OCI-LY3 (cell line): ENCODE results near the gene BUD23.

Source experiments
- H2AFZ ChIP-seq: fragments of 200-600, 300-600 bp; shearing (Covaris generic); 2 replicates; pipeline ENCODE4 v1.6.0; 2014; ENCODE audit warnings: antibody characterized with exemption, low read depth, low read length
- H3K27ac ChIP-seq: fragments of 200-600, 300-600 bp; sonication (generic); 2 replicates; pipeline ENCODE4 v1.5.1; 2014; ENCODE audit warnings: mild to moderate bottlenecking, low read length, moderate library complexity, mixed read lengths
- H3K27me3 ChIP-seq: fragments of 200-600, 300-600 bp; sonication (generic); 2 replicates; pipeline ENCODE4 v1.6.1; 2014; ENCODE audit warnings: low read depth, low read length, mixed read lengths
- H3K36me3 ChIP-seq: fragments of 200-600, 300-600 bp; sonication (generic); replicated peaks from 2 replicates; pipeline ENCODE3; 2014; ENCODE audit warnings: low read depth, low read length, mixed read lengths
- H3K4me1 ChIP-seq: fragments of 300-600, 200-600 bp; sonication (generic); 2 replicates; pipeline ENCODE4 v1.6.1; 2014; ENCODE audit warnings: low read length, mixed read lengths
- H3K4me2 ChIP-seq: fragments of 200-600, 300-600 bp; sonication (generic); 2 replicates; pipeline ENCODE4 v1.6.1; 2014; ENCODE audit warnings: low read length, mixed read lengths
- H3K4me3 ChIP-seq: fragments of 300-600, 200-600 bp; sonication (generic); 2 replicates; pipeline ENCODE4 v1.5.1; 2014; ENCODE audit warnings: antibody characterized with exemption, mild to moderate bottlenecking, low read length, moderate library complexity
- H3K79me2 ChIP-seq: fragments of 300-600, 200-600 bp; shearing (Covaris generic); 2 replicates; pipeline ENCODE4 v1.6.1; 2014; ENCODE audit warnings: mild to moderate bottlenecking, low read length, mixed read lengths
- H3K9ac ChIP-seq: fragments of 300-600, 200-600 bp; shearing (Covaris generic); 2 replicates; pipeline ENCODE4 v1.6.0; 2014; ENCODE audit warnings: mild to moderate bottlenecking, low read length, moderate library complexity
- H3K9me3 ChIP-seq: fragments of 200-600, 300-600 bp; shearing (Covaris generic); 2 replicates; pipeline ENCODE4 v1.6.1; 2014; ENCODE audit warnings: low read length, mixed read lengths; ENCODE audit not compliant: insufficient read depth
- H4K20me1 ChIP-seq: fragments of 200-600, 300-600 bp; sonication (generic); 2 replicates; pipeline ENCODE4 v1.6.1; 2016; ENCODE audit warnings: low read length, mixed read lengths; ENCODE audit not compliant: insufficient read depth
- EZH2phosphoT487 ChIP-seq: fragments of 200-600 bp; shearing (Covaris generic); IDR thresholded peaks from 2 replicates; pipeline ENCODE4 v1.6.1; 2018; ENCODE audit warnings: antibody characterized with exemption, mixed run types, low read depth
- TF ChIP-seq, protein P1 (sequence below): fragments of 200-600, 300-600 bp; sonication (generic); IDR thresholded peaks from 2 replicates; pipeline ENCODE4 v1.5.1; 2014; ENCODE audit warnings: antibody characterized with exemption, low read length, low read depth

BUD23 gene

DNA sequence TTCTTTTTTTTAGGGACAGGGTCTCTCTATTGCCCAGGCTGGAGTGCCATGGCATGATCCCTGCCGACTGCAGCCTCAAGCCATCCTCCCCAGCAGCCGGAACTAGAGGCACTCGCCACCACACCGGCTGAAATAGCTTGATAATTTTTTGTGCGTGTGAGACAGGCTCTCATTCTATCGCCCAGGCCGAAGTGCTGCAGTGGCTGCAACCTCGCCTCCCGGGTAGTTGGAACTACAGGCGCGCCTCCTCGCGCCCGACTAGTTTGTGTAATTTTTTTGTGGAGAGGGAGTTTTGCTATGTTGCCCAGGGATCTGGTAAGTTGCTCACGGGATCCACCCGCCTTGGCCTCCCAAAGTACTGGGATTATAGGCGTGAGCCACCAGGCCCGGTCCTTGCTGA, 1.9 kb downstream of the BUD23 start:
- no peak overlapping the region for H3K4me3 ChIP-seq
- H3K9ac ChIP-seq: no peak overlapping the region
- H3K9me3 ChIP-seq: no peaks in the 10 kb centered on the region
- H3K27me3 ChIP-seq: no peaks in the 10 kb centered on the region
- no peak for TF ChIP-seq EZH2phosphoT487
- TF ChIP-seq, protein P1, sequence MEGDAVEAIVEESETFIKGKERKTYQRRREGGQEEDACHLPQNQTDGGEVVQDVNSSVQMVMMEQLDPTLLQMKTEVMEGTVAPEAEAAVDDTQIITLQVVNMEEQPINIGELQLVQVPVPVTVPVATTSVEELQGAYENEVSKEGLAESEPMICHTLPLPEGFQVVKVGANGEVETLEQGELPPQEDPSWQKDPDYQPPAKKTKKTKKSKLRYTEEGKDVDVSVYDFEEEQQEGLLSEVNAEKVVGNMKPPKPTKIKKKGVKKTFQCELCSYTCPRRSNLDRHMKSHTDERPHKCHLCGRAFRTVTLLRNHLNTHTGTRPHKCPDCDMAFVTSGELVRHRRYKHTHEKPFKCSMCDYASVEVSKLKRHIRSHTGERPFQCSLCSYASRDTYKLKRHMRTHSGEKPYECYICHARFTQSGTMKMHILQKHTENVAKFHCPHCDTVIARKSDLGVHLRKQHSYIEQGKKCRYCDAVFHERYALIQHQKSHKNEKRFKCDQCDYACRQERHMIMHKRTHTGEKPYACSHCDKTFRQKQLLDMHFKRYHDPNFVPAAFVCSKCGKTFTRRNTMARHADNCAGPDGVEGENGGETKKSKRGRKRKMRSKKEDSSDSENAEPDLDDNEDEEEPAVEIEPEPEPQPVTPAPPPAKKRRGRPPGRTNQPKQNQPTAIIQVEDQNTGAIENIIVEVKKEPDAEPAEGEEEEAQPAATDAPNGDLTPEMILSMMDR: no peak
- peaks cover 94% of the 10 kb centered on the region for H3K79me2 ChIP-seq
- H3K4me1 ChIP-seq: peaks cover 23% of the 10 kb centered on the region
- no peak overlapping the region for H2AFZ ChIP-seq
- no peak overlapping the region for H3K27ac ChIP-seq
- peaks cover 34% of the 10 kb centered on the region for H3K36me3 ChIP-seq
- peaks cover 4% of the 10 kb centered on the region; the same call in 1 of the 2 replicates for H4K20me1 ChIP-seq
- no peak overlapping the region for H3K4me2 ChIP-seq

DNA sequence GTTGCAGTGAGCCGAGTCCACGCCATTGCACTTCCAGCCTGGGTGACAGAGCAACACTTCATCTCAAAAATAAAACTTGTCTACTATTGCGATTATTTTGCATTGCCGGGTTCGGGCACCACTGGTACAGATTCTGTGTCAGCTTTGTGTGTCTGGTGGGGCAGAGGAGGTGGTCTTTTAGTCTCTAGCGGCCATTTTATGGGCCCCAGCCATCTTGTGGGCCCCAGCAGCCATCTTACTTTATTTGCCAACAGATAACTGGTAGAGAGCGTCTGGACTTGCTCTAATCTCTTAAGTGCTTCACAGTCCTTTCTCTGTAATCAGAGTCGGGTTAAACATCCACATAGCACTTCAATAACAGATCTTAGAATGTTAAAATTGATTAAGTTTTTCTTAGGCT, 4.9 kb downstream of the BUD23 start:
- TF ChIP-seq, protein P1: no peak
- TF ChIP-seq EZH2phosphoT487: no peak
- peak overlapping the region; percentile 33 for H3K27ac ChIP-seq
- no peaks in the 10 kb centered on the region for H3K9me3 ChIP-seq
- no peak overlapping the region for H2AFZ ChIP-seq
- H3K4me2 ChIP-seq: peak overlapping the region; percentile 20
- H3K27me3 ChIP-seq: no peaks in the 10 kb centered on the region
- peaks cover 9% of the 10 kb centered on the region for H3K4me1 ChIP-seq
- H3K36me3 ChIP-seq: peaks cover 49% of the 10 kb centered on the region
- no peak overlapping the region for H3K4me3 ChIP-seq
- H4K20me1 ChIP-seq: no peaks in the 10 kb centered on the region
- no peak overlapping the region for H3K9ac ChIP-seq
- peaks cover 68% of the 10 kb centered on the region for H3K79me2 ChIP-seq

DNA sequence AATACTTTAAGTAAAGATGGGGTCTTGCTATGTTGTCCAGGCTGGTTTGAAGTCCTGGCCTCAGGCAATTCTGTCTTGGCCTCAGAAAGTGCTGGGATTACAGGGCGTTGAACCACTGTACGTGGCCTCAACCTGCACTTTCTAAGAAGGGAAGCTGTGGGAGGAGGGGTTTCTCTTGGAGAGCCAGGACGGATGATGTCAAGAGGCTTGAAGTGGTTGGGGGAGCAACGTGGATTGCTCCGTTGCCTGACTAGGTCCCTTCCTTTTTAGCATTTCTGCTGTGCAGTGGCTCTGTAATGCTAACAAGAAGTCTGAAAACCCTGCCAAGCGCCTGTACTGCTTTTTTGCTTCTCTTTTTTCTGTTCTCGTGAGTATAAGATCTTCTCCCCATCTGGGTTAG, 7.2 kb downstream of the BUD23 start:
- no peak overlapping the region for H3K27ac ChIP-seq
- no peaks in the 10 kb centered on the region for H4K20me1 ChIP-seq
- no peak overlapping the region for H3K4me2 ChIP-seq
- peaks cover 9% of the 10 kb centered on the region for H3K4me1 ChIP-seq
- no peaks in the 10 kb centered on the region for H3K27me3 ChIP-seq
- no peaks in the 10 kb centered on the region for H3K9me3 ChIP-seq
- no peak overlapping the region for H2AFZ ChIP-seq
- H3K9ac ChIP-seq: no peak overlapping the region
- peaks cover 64% of the 10 kb centered on the region for H3K36me3 ChIP-seq
- peaks cover 45% of the 10 kb centered on the region for H3K79me2 ChIP-seq
- no peak for TF ChIP-seq EZH2phosphoT487
- TF ChIP-seq, protein P1: no peak
- no peak overlapping the region for H3K4me3 ChIP-seq

DNA sequence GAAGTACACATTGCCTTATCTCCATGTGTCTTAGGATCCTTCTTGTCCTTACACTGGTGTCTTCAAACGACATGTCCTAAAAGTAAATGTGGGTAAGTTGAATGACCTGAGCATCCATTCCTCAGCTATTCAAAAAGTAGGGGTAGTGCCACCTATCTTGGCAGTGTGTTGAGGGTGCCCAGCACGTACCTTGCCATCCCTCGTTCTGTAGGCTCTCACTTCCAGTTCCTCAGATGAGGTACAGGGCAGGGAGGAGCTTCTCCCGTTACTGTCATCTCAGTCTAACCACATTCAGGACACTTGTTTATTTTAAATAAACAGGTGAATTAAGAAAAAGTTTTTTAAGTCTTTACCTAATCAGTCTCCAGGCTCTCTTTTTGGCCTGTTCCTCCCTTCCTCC, 13.0 kb downstream of the BUD23 start:
- no peak overlapping the region for H2AFZ ChIP-seq
- no peak for TF ChIP-seq EZH2phosphoT487
- TF ChIP-seq, protein P1: no peak
- H4K20me1 ChIP-seq: no peaks in the 10 kb centered on the region; the same call in 1 of the 2 replicates
- H3K9ac ChIP-seq: no peak overlapping the region
- H3K9me3 ChIP-seq: no peaks in the 10 kb centered on the region
- no peaks in the 10 kb centered on the region for H3K4me1 ChIP-seq
- no peak overlapping the region for H3K4me2 ChIP-seq
- no peak overlapping the region for H3K4me3 ChIP-seq
- H3K36me3 ChIP-seq: peaks cover 51% of the 10 kb centered on the region
- no peaks in the 10 kb centered on the region for H3K79me2 ChIP-seq
- no peaks in the 10 kb centered on the region for H3K27me3 ChIP-seq
- H3K27ac ChIP-seq: no peak overlapping the region
